ENCODE results near the gene UGGT1. TPM values are rescaled to one million over a fixed set of nuclear protein-coding genes. Genes with fewer than 3 reads are reported as not detected.

UGGT1 gene
- total and polyA plus RNA-seq, 9 of the 15 experiments (the other 6 are each of a cell fraction or from before 2014, with no cell fraction given): 5.1 to 56.4 (median 37.9) TPM

GRCh38 chr2:128170776-128171175 is 79.8 kb downstream of the UGGT1 start:
- BruUV-seq (replicated peaks): no TSS peak
- no peak for DNase-seq (ENCODE audit: extremely low read depth in 1 of 4, low spot score in 3 of 4)
- H3K9ac ChIP-seq (ENCODE audit: insufficient read depth in 1 of 2, low read depth in 2 of 2, low read length in 2 of 2): no peak overlapping the region
- no peak overlapping the region for H3K4me2 ChIP-seq (ENCODE audit: insufficient read depth, low read length)
- ChIA-PET POLR2A (no interaction called here), CTCF (ENCODE audit: low intra/inter-chr PET ratio) (no interaction called here)
- H4K20me1 ChIP-seq (replicated peaks; ENCODE audit: control insufficient read depth, insufficient read depth, low read length): no peaks in the 10 kb centered on the region; the same call in 1 of the 2 replicates
- 89% methylated on average over 6 of the region's 6 CpGs for WGBS (ENCODE audit: insufficient coverage, low coverage, missing lambda C conversion rate)
- peaks cover 95% of the 10 kb centered on the region for H3K36me3 ChIP-seq (ENCODE audit: control insufficient read depth, insufficient read depth, low read length)
- H2AFZ ChIP-seq (ENCODE audit: low read depth, low read length): no peak overlapping the region
- in situ Hi-C loops (cut with MboI): no loop called here
- no peak overlapping the region for H3K27ac ChIP-seq (ENCODE audit: extremely low read depth, low read depth, low read length)
- no peak overlapping the region for H3K4me3 ChIP-seq
- no peaks in the 10 kb centered on the region for H3K4me1 ChIP-seq (replicated peaks in 1 of 2; ENCODE audit: control insufficient read depth in 2 of 2, insufficient read depth in 2 of 2, low read length in 2 of 2)
- no peak for ATAC-seq
- H3K27me3 ChIP-seq (ENCODE audit: control insufficient read depth in 2 of 2, insufficient read depth in 2 of 2, low read length in 2 of 2): no peaks in the 10 kb centered on the region
- FAIRE-seq: no peak
- intact Hi-C loops (cut with micrococcal nuclease): loop anchor here (10.0 kb wide), 1 partner anchor 244 kb away; no protein-coding TSS in a partner anchor
- TF ChIP-seq SRF (CRISPR knock-in tag; IDR thresholded peaks at IDR 0.05): no peak
- TF ChIP-seq EHMT2 (IDR thresholded peaks at IDR 0.05): no peak
- TF ChIP-seq ZNF589 (CRISPR knock-in tag; IDR thresholded peaks at IDR 0.05; ENCODE audit: low read depth): no peak
- TF ChIP-seq MAFF (IDR thresholded peaks at IDR 0.05; ENCODE audit: low read length): no peak
- no peak for TF ChIP-seq RBM17 (IDR thresholded peaks at IDR 0.05; ENCODE audit: borderline replicate concordance, low read depth, low read length)
- H3K79me2 ChIP-seq (ENCODE audit: control insufficient read depth, insufficient read depth, low read length): no peaks in the 10 kb centered on the region
- H3K9me1 ChIP-seq (ENCODE audit: control insufficient read depth, insufficient read depth, low read length): no peaks in the 10 kb centered on the region
- no peaks in the 10 kb centered on the region for H3K9me3 ChIP-seq (replicated peaks; ENCODE audit: control insufficient read depth, insufficient read depth, low read depth, low read length)

- CTCF ChIA-PET (ENCODE audit: low intra/inter-chr PET ratio): interaction anchor here (0.7 to 0.9 kb wide), 2 partner anchors 61 to 875 kb away, joined by 3 to 4 read pairs; no protein-coding TSS in a partner anchor
- Histone ChIP-seq H3K27ac (ENCODE audit: extremely low read depth, low read depth, low read length) (no peak overlapping the region), H4K20me1 (replicated peaks; ENCODE audit: control insufficient read depth, insufficient read depth, low read length) (no peaks in the 10 kb centered on the region), H3K4me1 (replicated peaks in 1 of 2; ENCODE audit: control insufficient read depth in 2 of 2, insufficient read depth in 2 of 2, low read length in 2 of 2) (no peaks in the 10 kb centered on the region), H3K4me3 (no peak overlapping the region), H2AFZ (ENCODE audit: low read depth, low read length) (no peak overlapping the region), H3K27me3 (ENCODE audit: control insufficient read depth in 2 of 2, insufficient read depth in 2 of 2, low read length in 2 of 2) (no peaks in the 10 kb centered on the region), H3K79me2 (ENCODE audit: control insufficient read depth, insufficient read depth, low read length) (no peaks in the 10 kb centered on the region), H3K9ac (ENCODE audit: insufficient read depth in 1 of 2, low read depth in 2 of 2, low read length in 2 of 2) (no peak overlapping the region), H3K36me3 (ENCODE audit: control insufficient read depth, insufficient read depth, low read length) (peaks cover 95% of the 10 kb centered on the region), H3K4me2 (ENCODE audit: insufficient read depth, low read length) (no peak overlapping the region), H3K9me3 (replicated peaks; ENCODE audit: control insufficient read depth, insufficient read depth, low read depth, low read length) (no peaks in the 10 kb centered on the region), H3K9me1 (ENCODE audit: control insufficient read depth, insufficient read depth, low read length) (no peaks in the 10 kb centered on the region)
- DNase-seq (ENCODE audit: extremely low read depth in 1 of 4, low spot score in 3 of 4): peak in 1 of 4 experiments; percentile 10
- 84% methylated on average over 5 of the region's 5 CpGs for WGBS (ENCODE audit: insufficient coverage, low coverage, missing lambda C conversion rate)
- FAIRE-seq: peak; percentile 11
- peak; percentile 33; the same call in 1 of the 3 replicates for ATAC-seq
- POLR2A ChIA-PET: no interaction called here
- intact Hi-C loops (cut with micrococcal nuclease): loop anchor here (10.0 kb wide), 1 partner anchor 243 kb away; no protein-coding TSS in a partner anchor
- in situ Hi-C loops (cut with MboI): no loop called here
- BruUV-seq (replicated peaks): no TSS peak
- TF ChIP-seq SMARCA4 (IDR thresholded peaks at IDR 0.05) (no peak), ERF (CRISPR knock-in tag; IDR thresholded peaks at IDR 0.05) (no peak), ZFP36 (IDR thresholded peaks at IDR 0.05; ENCODE audit: low read depth, low read length, partially characterized antibody) (no peak), JUNB (CRISPR knock-in tag; conservative IDR thresholded peaks at IDR 0.05) (no peak), TEAD4 (IDR thresholded peaks at IDR 0.05; ENCODE audit: low read length) (no peak), TEAD4 (CRISPR knock-in tag; IDR thresholded peaks at IDR 0.05; ENCODE audit: borderline replicate concordance) (no peak), CTCF (IDR thresholded peaks at IDR 0.05 in 2 of 3, conservative IDR thresholded peaks at IDR 0.05 in 1 of 3; ENCODE audit: insufficient read depth in 2 of 3, low read depth in 1 of 3, low read length in 3 of 3) (peak; percentile 10 to 40 (median 27); a peak in 2 of 6 replicates), CAMTA2 (CRISPR knock-in tag; conservative IDR thresholded peaks at IDR 0.05) (no peak), RAD21 (CRISPR knock-in tag; conservative IDR thresholded peaks at IDR 0.05 in 1 of 2, IDR thresholded peaks at IDR 0.05 in 1 of 2) (peak in 1 of 2 experiments; percentile 36; a peak in 2 of 4 replicates), IRF2 (CRISPR knock-in tag; IDR thresholded peaks at IDR 0.05) (no peak)
These were observed 81.2 kb downstream of the UGGT1 start for GRCh38 chr2:128172191-128172590.
